Testis (tissue), 3 donors: Measurements from ENCODE around the gene ACSBG1. TPM values are rescaled to one million over a fixed set of nuclear protein-coding genes. Genes with fewer than 3 reads are reported as not detected.

Source experiments
- DNase-seq: peaks from one replicate; pipeline ENCODE4 v3.0.0-alpha.2; 2019
- H3K27ac ChIP-seq, 2 donors: fragments of 200-600 bp; sonication (generic); one replicate each; pipeline ENCODE4 v1.5.1; 2019
- H3K27me3 ChIP-seq: fragments of 200-600 bp; sonication (generic); one replicate; pipeline ENCODE4 v1.5.1; 2019
- H3K36me3 ChIP-seq: fragments of 200-600 bp; sonication (generic); one replicate; pipeline ENCODE4 v1.5.1; 2017; ENCODE audit warnings: low read depth; ENCODE audit errors: missing control alignments
- H3K4me1 ChIP-seq: fragments of 200-600 bp; sonication (generic); one replicate; pipeline ENCODE4 v1.5.1; 2019
- H3K4me3 ChIP-seq, 2 donors: fragments of 200-600 bp; sonication (generic); one replicate each; pipeline ENCODE4 v1.5.1; 2017 to 2019
- H3K9me3 ChIP-seq: fragments of 200-600 bp; sonication (generic); one replicate; pipeline ENCODE4 v1.5.1; 2017
- CTCF ChIP-seq, 3 experiments: fragments of 450-650 bp in 2 of 3; fragments of 200-600 bp in 1 of 3; sonication (generic) in 1 of 3; IDR thresholded peaks; one replicate each; pipeline ENCODE4 v1.5.1; 2016 to 2019; ENCODE audit warnings: antibody characterized with exemption in 3 of 3, mild to moderate bottlenecking in 2 of 3, moderate library complexity in 1 of 3
- POLR2A ChIP-seq: fragments of 450-650 bp; IDR thresholded peaks from one replicate; pipeline ENCODE4 v1.6.1; 2017; ENCODE audit warnings: antibody characterized with exemption, mild to moderate bottlenecking, moderate library complexity
- WGBS, 2 donors: methylation state at CpG; one replicate each; pipeline ENCODE4 v1.1.5; 2018; 5-methylcytosine and 5-hydroxymethylcytosine counted together
- intact Hi-C: fragments of 100-400 bp; cut with DNase I; formaldehyde crosslinking; loops from one replicate; pipeline ENCODE4 v1.15.1; 2023; ENCODE audit warnings: low total_unique reads
- polyA plus RNA-seq: library from polyadenylated mRNA; stranded (reverse); fragments of 350-450 nt; fragmentation: Illumina TruSeq; extraction: RNeasy Lipid Tissue Mini Kit (QIAGEN cat#74804); gene quantifications from one replicate; pipeline ENCODE4 v1.2.3, GENCODE V29; 2014; ENCODE audit warnings: low read depth, low replicate concordance; ENCODE audit not compliant: insufficient read depth
- total RNA-seq, 2 donors: library from RNA; depleted of rRNA; stranded (reverse); fragments of >200 nt; gene quantifications; one replicate each; pipeline ENCODE4 v1.2.3, GENCODE V29; 2016

The ACSBG1 gene
- total and polyA plus RNA-seq, 3 donors from 2014 or later, result 12.2 to 25.2 (median 14.8) TPM

GRCh38 chr15:78274994-78275393 is 40.6 kb upstream of the ACSBG1 start:
- no peaks in the 10 kb centered on the region for H3K9me3 ChIP-seq
- TF ChIP-seq POLR2A, result no peak
- no peak for TF ChIP-seq CTCF (IDR thresholded peaks at IDR 0.05)
- H3K36me3 ChIP-seq, result no peaks in the 10 kb centered on the region
- intact Hi-C loops, result no loop called here
- H3K4me3 ChIP-seq, result no peak overlapping the region
- H3K27me3 ChIP-seq, result no peaks in the 10 kb centered on the region
- no peak overlapping the region for H3K27ac ChIP-seq
- no peak for DNase-seq
- no peaks in the 10 kb centered on the region for H3K4me1 ChIP-seq
- WGBS, 2 donors, result 80 to 90% methylated on average over 5 of the region's 5 CpGs

- Histone ChIP-seq H3K27ac (no peak overlapping the region), H3K27me3 (no peaks in the 10 kb centered on the region), H3K36me3 (no peaks in the 10 kb centered on the region), H3K4me3 (no peak overlapping the region), H3K9me3 (no peaks in the 10 kb centered on the region), H3K4me1 (no peaks in the 10 kb centered on the region)
- no peak for TF ChIP-seq POLR2A
- TF ChIP-seq CTCF (IDR thresholded peaks at IDR 0.05), result no peak
- intact Hi-C loops, result no loop called here
- no peak for DNase-seq
- WGBS, 2 donors, result 93 to 95% methylated on average over 3 of the region's 3 CpGs
These were observed 38.4 kb upstream of the ACSBG1 start for GRCh38 chr15:78272776-78273175.

GRCh38 chr15:78272316-78272715 is 38.0 kb upstream of the ACSBG1 start:
- TF ChIP-seq POLR2A (no peak), CTCF (IDR thresholded peaks at IDR 0.05) (no peak)
- Histone ChIP-seq H3K27me3 (no peaks in the 10 kb centered on the region), H3K27ac (no peak overlapping the region), H3K4me1 (no peaks in the 10 kb centered on the region), H3K9me3 (no peaks in the 10 kb centered on the region), H3K36me3 (no peaks in the 10 kb centered on the region), H3K4me3 (no peak overlapping the region)
- no peak for DNase-seq
- intact Hi-C loops, result no loop called here
- 76 to 77% methylated on average over 2 of the region's 2 CpGs for WGBS, 2 donors

- Histone ChIP-seq H3K36me3 (no peaks in the 10 kb centered on the region), H3K27me3 (no peaks in the 10 kb centered on the region), H3K9me3 (no peaks in the 10 kb centered on the region), H3K4me3 (no peak overlapping the region), H3K4me1 (peaks cover 11% of the 10 kb centered on the region), H3K27ac (no peak overlapping the region)
- TF ChIP-seq POLR2A (no peak), CTCF (IDR thresholded peaks at IDR 0.05) (no peak)
- DNase-seq, result no peak
- intact Hi-C loops, result no loop called here
- 79% methylated on average over 2 of the region's 2 CpGs for WGBS, 2 donors
These were observed 32.4 kb upstream of the ACSBG1 start for GRCh38 chr15:78266806-78267205.

- intact Hi-C loops, result no loop called here
- Histone ChIP-seq H3K27ac (no peak overlapping the region), H3K36me3 (no peaks in the 10 kb centered on the region), H3K4me1 (peaks cover 11% of the 10 kb centered on the region), H3K27me3 (no peaks in the 10 kb centered on the region), H3K9me3 (no peaks in the 10 kb centered on the region), H3K4me3 (no peak overlapping the region)
- TF ChIP-seq POLR2A (no peak), CTCF (IDR thresholded peaks at IDR 0.05) (no peak)
- no peak for DNase-seq
These were observed 31.9 kb upstream of the ACSBG1 start for GRCh38 chr15:78266229-78266628.
